Fibroblast of pulmonary artery (primary cell): ENCODE data around the gene SH2D6.

Source experiments
- DNase-seq: peaks from one replicate; pipeline ENCODE4 v3.0.0-alpha.2; 2010; ENCODE audit warnings: low read depth
- H3K4me3 ChIP-seq: replicated peaks from 2 replicates; pipeline ENCODE4 v1.5.1; 2011; ENCODE audit warnings: low read depth, mild to moderate bottlenecking, control low read depth, low read length, moderate library complexity
- CTCF ChIP-seq: IDR thresholded peaks from 2 replicates; pipeline ENCODE4 v1.5.1; 2011; ENCODE audit warnings: mild to moderate bottlenecking, control low read depth, low read length, inconsistent platforms; ENCODE audit errors: missing control alignments

The SH2D6 gene

DNA sequence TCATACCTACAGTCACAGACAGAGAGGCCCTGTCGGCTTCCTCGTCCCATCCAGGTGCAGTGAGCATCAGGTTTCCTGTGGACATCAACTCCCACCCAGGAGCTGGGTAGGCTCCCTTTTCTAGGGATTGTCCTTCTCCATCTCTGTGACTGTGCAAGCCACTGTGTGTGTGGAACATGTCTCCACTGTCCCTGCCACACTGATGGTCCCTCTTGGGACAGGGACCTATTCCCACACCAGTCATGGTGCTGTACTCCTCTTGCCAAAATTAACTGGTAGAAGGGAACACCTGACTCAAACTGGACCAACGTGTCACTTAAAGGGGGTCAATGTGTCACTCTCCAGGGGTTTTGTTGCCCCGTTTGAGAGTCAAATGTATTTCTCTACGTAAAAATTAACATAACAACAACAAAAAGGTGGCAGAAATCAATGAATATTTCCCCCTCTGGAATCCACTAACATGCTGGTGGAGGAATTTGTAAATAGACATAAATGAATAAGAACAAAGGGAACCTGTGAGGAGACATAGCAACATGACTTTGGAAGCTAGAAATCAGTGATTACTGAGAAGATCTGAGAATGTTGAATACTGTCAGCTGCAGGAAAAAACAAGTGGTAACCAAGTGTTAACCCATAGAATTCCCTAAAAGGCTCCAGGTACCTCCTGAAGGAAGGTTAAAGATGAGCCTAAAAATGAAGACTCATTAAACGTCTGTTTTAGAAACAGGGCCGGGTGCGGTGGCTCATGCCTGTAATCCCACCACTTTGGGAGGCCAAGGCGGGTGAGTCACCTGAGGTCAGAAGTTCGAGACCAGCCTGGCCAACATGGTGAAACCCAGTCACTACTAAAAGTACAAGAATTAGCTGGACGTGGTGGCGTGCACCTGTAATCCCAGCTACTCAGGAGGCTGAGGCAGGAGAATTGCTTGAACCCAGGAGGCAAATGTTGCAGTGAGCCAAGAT lies 40.4 kb downstream of the SH2D6 start:
- no peak for DNase-seq
- no peak for TF ChIP-seq CTCF
- H3K4me3 ChIP-seq: no peak overlapping the region

DNA sequence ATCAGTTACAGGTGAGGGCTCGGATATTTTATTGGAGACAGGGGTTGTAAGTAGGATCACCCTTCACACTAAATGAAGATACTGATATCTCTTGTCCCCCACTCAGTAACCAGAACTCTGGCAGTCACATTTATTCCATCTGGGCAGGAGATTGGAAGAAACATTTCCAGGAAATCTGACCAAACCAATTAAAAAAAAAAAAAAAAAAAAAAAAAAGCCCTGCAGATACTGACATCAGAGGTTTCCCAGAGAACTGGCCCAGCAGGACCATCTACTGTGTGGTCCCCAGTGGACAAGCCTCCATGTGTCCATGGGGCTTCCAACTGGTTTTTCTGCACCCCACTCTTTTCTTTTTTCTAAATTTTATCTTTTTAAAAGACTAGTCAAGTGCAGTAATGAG lies 41.3 kb downstream of the SH2D6 start:
- TF ChIP-seq CTCF: no peak
- DNase-seq: no peak
- no peak overlapping the region for H3K4me3 ChIP-seq

- H3K4me3 ChIP-seq: no peak overlapping the region
- TF ChIP-seq CTCF: no peak
- DNase-seq: no peak
Observed at GRCh38 chr2:85462322-85462721, 43.8 kb downstream of the SH2D6 start.

- H3K4me3 ChIP-seq: no peak overlapping the region
- no peak for DNase-seq
- TF ChIP-seq CTCF: no peak
Observed at GRCh38 chr2:85468096-85468703, 49.7 kb downstream of the SH2D6 start.

GRCh38 chr2:85468704-85469349 lies 50.3 kb downstream of the SH2D6 start:
- H3K4me3 ChIP-seq: no peak overlapping the region
- TF ChIP-seq CTCF: no peak
- DNase-seq: peak; percentile 77

GRCh38 chr2:85470850-85471800 lies 52.6 kb downstream of the SH2D6 start:
- no peak for DNase-seq
- TF ChIP-seq CTCF: no peak
- no peak overlapping the region for H3K4me3 ChIP-seq
